Erythroblast (primary cell): ENCODE results near the gene MEIKIN.

Source experiments
- GATA1 ChIP-seq: IDR thresholded peaks from 2 replicates; pipeline ENCODE4 v1.6.1; 2011; ENCODE audit warnings: low read depth, mild to moderate bottlenecking, control low read depth, low read length, moderate library complexity
- POLR2A ChIP-seq: IDR thresholded peaks from 2 replicates; pipeline ENCODE4 v1.6.1; 2011; ENCODE audit warnings: mild to moderate bottlenecking, low read length

DNA sequence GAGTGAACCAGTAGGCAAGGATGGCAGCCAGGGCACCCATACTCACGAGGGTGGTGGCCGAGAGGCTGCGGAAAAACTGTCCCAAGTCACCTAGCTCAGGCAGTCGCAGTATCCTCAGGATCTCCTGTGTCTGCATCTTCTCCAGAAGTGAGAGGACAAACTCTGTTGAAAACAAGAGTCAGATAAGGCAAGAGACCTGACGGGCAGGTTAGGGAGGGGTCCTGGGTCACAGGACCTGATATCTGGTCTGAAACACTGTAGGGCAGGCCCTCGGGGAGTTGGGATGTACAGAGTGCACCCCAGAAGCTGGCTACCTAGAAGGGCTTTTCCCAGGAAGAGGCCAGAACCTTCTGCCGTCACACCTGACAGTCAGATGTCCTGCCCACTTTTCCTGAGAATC is 48.6 kb upstream of the MEIKIN start:
- TF ChIP-seq POLR2A, result no peak
- no peak for TF ChIP-seq GATA1
